D721Med (cell line): ENCODE data around the gene SLMAP.
"Not testable (repeated sequence)": the region's sequence is repeated elsewhere in the genome, so short reads cannot be mapped to it uniquely, and the experiment has no call there.

Experiments
- DNase-seq: peaks from one replicate; pipeline ENCODE4 v3.0.0; 2011; ENCODE audit warnings: low spot score; ENCODE audit not compliant: insufficient read length
- FAIRE-seq: peaks from 2 replicates; lab custom pipeline; 2011; peaks lifted over from hg19 to GRCh38; lab: Jason Lieb, UNC
- TF ChIP-seq, protein P1 (sequence below): IDR thresholded peaks from 2 replicates; pipeline ENCODE4 v1.5.1; 2012; ENCODE audit warnings: mild to moderate bottlenecking, control low read depth; ENCODE audit not compliant: insufficient read depth; ENCODE audit errors: missing control alignments

Gene SLMAP

DNA sequence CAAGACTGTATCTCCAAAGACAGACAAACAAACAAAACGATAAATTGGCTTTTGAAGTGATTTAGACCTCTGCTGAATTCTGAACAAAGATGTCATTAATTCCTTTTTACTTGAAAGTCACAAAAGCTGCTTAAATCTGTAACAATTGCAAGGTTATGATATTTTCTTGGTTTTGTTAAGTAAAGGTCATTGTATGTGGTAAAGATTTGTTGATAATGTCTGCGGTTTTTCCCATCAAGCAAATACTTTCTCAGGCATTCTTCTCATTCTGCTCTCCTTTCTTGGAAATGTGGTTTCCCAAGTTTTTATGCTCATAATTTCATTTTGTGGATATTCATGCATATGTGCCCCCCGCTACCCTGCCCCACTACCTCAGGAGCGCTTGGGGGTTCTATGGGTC lies 116.5 kb downstream of the SLMAP start:
- DNase-seq = no peak
- TF ChIP-seq, protein P1, sequence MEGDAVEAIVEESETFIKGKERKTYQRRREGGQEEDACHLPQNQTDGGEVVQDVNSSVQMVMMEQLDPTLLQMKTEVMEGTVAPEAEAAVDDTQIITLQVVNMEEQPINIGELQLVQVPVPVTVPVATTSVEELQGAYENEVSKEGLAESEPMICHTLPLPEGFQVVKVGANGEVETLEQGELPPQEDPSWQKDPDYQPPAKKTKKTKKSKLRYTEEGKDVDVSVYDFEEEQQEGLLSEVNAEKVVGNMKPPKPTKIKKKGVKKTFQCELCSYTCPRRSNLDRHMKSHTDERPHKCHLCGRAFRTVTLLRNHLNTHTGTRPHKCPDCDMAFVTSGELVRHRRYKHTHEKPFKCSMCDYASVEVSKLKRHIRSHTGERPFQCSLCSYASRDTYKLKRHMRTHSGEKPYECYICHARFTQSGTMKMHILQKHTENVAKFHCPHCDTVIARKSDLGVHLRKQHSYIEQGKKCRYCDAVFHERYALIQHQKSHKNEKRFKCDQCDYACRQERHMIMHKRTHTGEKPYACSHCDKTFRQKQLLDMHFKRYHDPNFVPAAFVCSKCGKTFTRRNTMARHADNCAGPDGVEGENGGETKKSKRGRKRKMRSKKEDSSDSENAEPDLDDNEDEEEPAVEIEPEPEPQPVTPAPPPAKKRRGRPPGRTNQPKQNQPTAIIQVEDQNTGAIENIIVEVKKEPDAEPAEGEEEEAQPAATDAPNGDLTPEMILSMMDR = no peak
- no peak for FAIRE-seq

DNA sequence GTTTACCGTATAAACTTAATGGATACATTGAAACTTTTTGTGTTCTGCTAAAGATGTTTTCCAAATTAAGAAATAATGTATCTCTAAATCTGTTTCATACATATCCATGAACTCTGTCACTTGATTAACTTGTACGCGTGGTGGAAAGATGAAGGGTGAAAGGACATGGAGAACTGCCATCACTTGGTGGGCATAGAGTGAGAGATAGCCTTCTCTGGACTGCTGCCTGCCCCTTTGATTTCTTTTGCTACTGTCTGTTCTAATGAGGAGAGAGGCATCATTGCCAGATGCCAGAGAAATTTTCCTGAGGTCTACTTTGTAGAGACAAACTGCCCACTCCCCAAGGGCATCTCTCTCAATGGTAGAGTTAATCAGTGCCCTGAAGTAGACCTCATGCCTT lies 120.5 kb downstream of the SLMAP start:
- FAIRE-seq (no peak), DNase-seq (no peak)
- TF ChIP-seq, protein P1 = no peak

DNA sequence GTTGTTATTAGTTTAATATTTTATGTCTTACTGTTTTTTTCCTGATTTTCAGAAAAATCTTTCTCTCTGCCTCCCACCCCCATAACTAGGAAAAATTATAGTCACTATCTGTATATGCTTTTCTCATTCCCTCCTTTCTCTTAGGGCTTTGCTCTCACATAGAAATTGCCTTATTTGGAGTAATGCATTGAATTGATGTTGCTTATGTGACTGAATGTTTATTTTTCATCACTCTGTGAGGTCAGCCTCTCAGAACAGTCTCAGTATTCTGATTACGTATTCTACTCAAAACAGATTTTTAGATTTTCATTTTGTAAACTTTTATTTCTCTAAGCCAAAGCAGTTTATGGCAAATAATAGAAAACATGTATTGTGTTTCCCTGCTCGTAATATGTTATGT lies 121.0 kb downstream of the SLMAP start:
- FAIRE-seq = no peak
- TF ChIP-seq, protein P1 = no peak

DNA sequence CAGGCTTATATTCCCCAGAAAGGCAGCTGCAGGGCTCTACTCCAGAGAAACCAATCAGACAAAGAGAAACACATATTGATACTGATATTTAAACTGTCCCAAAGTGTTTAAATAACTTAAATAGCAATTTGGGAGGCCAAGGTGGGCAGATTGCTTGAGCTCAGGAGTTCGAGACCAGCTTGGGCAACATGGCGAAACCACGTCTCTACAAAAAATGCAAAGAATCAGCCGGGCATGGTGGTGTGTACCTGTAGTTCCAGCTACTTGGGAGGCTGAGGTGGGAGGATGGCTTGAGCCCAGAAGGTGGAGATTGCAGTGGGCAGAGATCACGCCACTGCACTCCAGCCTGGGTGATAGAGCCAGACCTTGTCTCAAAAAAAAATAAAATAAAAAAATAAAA lies 128.3 kb downstream of the SLMAP start:
- DNase-seq, FAIRE-seq: not testable (repeated sequence)

More for the DNA sequence above, 121.0 kb downstream of the SLMAP start:
- no peak for DNase-seq

DNA sequence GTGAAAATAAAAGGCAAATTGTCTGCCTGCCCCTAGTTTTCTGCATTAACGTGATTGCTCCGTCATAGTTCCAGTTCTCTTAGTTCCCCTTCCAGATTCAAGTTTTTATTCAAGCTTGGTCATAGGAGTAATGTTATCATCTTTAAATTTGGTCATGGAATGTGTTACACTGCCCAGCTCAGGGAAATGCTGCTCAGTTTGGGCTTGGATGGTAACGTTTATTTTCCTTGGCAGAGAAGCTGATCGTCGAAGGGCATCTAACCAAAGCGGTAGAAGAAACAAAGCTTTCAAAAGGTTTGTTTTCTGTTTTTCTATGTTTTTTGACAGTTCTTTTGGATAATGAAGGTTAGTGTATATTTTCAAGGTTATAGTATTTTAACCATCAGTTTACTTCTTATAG lies 133.7 kb downstream of the SLMAP start:
- DNase-seq = no peak

GRCh38 chr3:57890874-57891273 lies 134.8 kb downstream of the SLMAP start:
- TF ChIP-seq, protein P1 = no peak
- no peak for FAIRE-seq
- DNase-seq = no peak

More for the DNA sequence above, 133.7 kb downstream of the SLMAP start:
- no peak for FAIRE-seq
- TF ChIP-seq, protein P1 = no peak

DNA sequence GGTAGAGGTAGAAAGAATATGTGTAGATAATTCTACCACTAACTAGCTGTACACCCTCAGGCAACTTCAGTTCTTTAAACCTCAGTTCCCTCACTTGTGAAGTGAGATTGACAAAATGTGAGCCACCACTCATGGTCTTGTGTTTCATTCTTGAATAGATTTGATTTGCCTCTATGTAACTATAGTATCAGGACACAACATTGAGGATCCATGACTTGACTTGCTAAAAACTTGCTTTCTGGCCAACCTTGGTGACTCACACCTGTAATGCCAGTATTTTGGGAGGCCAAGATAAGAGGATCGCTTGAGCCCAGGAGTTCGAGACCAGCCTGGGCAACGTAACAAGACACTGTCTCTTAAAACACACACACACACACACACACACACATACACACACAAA lies 136.3 kb downstream of the SLMAP start:
- TF ChIP-seq, protein P1 = no peak
- no peak for DNase-seq
- no peak for FAIRE-seq

DNA sequence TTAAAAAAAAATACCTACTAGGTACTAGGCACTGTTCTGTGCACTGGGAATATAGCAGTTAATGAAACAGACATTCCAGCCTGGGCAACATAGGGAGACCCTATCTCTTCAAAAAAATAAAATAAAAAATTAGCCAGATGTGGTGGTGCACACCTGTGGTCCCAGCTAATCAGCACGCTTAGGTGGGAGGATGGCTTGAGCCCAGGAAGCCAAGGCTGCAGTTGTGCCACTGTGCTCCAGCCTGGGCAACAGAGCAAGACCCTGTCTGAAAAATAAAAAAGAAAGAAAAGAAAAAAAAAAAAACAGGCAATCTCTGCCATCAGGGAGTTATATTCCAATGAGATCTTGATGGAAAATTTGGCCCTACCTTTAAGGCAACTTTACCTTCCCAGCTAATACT lies 137.0 kb downstream of the SLMAP start:
- DNase-seq = no peak
- TF ChIP-seq, protein P1 = no peak
- FAIRE-seq = no peak
